OCI-M2 (cell line): Measurements from ENCODE around the gene HYKK.
"Not testable (repeated sequence)": the region's sequence is repeated elsewhere in the genome, so short reads cannot be mapped to it uniquely, and the experiment has no call there.

Source experiments
- DNase-seq: peaks from one replicate; lab custom pipeline; 2025; ENCODE audit not compliant: unreplicated experiment; lab: John Stamatoyannopoulos, UW

The HYKK gene

DNA sequence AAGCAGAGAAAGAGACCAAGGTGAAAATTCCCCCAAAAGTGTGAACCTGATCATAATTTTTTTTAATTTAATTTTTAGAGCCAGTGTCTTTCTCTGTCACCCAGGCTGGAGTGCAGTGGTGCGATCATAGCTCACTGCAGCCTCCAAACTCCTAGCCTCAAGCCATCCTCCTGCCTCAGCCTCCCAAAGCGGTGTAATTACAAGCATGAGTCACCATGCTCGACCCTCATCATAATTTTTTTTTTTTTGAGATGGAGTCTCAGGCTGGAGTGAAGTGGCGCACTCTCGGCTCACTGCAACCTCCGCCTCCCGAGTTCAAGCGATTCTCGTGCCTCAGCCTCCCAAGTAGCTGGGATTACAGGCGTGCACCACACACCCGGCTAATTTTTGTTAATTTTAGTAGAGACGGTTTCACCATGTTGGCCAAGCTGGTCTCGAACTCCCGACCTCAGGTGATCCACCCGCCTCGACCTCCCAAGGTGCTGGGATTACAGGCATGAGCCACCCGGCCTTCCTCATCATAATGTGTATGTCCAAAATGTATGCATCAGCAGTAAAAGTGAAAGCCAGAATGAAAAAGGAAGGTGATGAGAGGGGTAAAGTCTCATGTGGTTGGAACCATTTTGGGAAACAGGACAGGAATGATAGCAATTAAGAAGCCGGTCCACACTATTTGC lies 32.2 kb downstream of the HYKK start:
- DNase-seq, result not testable (repeated sequence)

GRCh38 chr15:78540141-78540870 lies 32.9 kb downstream of the HYKK start, which contains the start of gene PSMA4:
Gene PSMA4, plus strand, starts transcription at chr15:78540444. Its CDS starts 1,484 bp downstream, at chr15:78541928.
- peak; percentile 17 for DNase-seq

DNA sequence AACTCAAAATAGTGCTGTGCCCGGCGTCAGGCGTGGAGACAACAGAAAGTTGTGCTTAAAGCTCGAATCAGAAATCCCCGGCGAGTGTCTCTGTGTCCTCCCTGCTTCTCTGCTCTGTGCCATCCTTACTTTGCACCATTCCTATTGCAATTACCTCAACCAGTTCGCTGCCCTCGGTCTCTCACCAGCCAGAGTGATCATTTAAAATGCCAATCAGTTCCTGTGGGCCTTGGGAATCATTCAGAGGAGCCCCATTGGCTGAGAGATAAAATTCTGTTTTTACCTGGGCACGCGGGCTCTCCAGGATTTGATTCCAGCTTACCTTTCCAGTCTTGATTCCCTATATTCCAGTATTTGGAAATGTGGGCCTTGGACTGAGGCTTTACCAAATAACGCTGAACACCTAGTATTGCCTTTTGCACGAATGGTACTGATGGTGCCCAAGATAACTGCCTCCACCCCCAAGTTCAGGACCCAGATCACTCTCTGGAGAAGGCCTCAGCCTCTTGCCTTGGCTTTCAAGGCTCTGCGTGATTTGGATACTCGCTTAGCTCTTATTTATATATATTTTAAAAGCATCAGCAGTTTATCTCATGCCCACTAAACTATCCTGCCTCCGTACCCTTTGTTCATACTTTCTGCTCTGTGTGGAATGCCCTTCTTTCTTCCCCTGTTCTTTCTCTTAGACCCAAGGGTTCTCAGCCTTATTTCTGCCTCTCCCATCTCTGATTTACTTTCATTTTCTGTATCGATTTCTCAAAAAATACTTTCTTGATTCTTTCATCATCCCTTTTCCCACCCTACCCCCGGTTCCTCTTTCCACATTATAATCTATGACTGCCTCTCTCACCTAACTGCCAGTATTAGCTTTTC lies 33.7 kb downstream of the HYKK start:
- DNase-seq, result no peak

GRCh38 chr15:78541744-78542034 lies 34.3 kb downstream of the HYKK start:
- DNase-seq, result no peak

- no peak for DNase-seq
Measured at GRCh38 chr15:78542647-78543046, 35.3 kb downstream of the HYKK start.

GRCh38 chr15:78550194-78550593 lies 42.8 kb downstream of the HYKK start:
- DNase-seq, result no peak

GRCh38 chr15:78550815-78551214 lies 43.4 kb downstream of the HYKK start:
- DNase-seq, result no peak

DNA sequence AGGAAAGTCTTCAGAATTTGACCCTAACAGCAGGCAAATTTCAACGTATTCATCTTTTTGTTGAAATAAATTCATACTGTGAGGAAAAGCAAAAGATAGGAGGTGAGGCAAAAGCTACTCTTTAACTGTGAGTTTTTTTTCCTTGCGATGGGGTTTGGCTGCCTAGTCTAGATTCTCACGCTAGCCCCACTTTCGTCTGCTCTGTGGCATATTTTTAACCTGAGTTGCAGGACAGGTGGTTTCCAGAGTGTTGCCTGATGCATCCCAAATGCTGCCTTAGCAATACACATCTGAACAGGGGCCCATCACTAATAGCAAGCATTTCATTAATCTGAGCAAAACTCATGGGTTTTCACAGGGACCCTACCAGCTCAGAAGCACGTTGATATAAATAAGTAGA lies 44.5 kb downstream of the HYKK start:
- no peak for DNase-seq

DNA sequence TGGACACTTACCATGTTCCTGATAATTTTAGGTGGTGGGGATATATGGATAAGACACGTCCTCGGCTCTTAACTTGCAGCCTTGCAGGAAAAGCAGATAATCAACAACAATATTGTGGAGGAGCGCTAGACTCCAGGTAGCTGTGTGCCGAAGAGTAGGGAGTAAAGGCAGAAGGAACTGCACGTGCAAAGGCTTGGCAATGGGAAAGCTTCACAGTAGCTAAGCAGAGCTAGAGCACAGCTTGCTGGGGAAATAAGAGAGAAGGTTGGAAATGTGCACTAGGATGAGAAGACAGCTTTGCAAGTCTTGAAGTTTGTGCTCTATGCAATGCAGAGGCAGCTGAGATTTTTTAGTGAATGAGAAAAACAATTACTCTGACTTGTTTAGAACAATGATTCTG lies 45.2 kb downstream of the HYKK start:
- DNase-seq, result no peak

- not testable (repeated sequence) for DNase-seq
Measured at GRCh38 chr15:78560201-78560600, 52.8 kb downstream of the HYKK start.

DNA sequence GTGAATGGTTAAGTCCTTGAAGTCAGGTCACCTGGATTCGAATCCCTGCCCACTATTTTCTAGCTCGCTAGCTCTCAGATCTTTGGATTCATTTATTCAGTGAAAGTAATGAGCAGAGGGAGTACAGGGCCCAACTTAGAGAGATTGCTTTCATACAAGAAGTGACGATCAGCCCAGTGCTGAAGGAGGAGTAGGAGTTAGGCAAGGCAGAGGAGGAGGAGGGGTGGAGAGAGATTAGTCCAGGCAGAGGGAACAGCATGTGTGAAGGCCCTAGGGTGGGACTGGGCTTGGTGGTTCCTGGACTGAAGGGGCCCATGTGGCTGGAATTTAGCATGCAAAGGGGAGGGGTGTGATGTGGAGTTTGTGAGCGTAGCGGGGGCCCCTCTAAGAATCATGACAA lies 54.1 kb downstream of the HYKK start:
- DNase-seq, result no peak

GRCh38 chr15:78563092-78563491 lies 55.7 kb downstream of the HYKK start:
- DNase-seq, result no peak

GRCh38 chr15:78564743-78565096 lies 57.3 kb downstream of the HYKK start:
- no peak for DNase-seq

DNA sequence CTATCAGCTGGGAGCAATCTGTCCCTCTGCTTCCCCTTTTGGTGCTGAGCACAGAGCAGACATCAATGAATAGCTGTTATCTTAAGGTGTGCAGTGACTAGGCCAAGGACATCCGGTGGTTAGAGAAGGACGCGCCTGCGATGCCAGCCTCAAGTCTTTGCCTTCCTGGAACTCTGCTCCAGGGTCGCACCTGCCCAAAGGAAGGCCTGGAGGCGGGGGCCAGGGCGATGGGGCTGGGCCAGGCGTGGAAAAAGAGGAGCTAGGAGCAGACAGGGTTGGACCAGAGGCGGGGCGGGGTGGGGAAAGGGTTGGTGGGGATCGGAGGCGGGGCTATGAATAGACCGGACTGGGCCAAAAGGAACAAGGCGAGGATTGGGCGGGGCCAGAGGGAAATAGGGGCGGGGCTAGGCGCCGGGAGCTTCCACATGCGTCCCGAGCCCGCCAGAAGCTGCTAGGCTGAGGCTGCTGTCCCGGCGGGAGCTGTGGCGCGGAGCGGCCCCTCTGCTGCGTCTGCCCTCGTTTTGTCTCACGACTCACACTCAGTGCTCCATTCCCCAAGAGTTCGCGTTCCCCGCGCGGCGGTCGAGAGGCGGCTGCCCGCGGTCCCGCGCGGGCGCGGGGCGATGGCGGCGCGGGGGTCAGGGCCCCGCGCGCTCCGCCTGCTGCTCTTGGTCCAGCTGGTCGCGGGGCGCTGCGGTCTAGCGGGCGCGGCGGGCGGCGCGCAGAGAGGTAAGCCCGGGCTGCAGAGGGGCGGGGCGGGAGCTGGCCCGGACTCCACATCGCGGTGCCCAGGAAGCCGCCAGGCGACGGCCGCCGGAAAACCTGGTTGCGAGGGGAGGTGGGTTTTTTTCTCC lies 57.9 kb downstream of the HYKK start, which contains the start of gene CHRNA5:
Gene CHRNA5, plus strand, starts transcription at position 424 of the 854 bp plus-strand sequence. Its CDS starts 200 bp downstream, at position 624.
- peak; percentile 63 for DNase-seq

GRCh38 chr15:78565951-78566774 lies 58.8 kb downstream of the HYKK start:
- DNase-seq, result no peak

DNA sequence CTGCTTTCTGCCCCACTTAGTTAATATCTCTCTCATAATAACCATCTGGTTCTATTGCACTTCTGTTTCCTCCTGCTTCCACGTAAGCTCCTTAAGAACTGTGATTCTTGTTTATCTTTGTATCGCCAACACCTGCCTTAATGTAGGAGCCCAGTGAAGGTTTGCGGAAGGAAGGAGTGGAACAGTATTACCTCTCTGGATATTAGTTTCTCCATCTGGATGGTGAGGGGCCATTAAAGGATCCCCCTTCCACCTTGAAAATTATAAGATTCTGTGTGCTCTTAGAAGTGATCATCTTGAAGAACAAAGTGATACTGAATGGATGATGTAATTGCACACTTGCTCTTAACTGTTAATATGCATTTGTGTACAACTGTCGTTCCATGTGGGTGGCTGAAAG lies 60.2 kb downstream of the HYKK start:
- no peak for DNase-seq

GRCh38 chr15:78570710-78571109 lies 63.3 kb downstream of the HYKK start:
- no peak for DNase-seq

GRCh38 chr15:78571382-78571781 lies 64.0 kb downstream of the HYKK start:
- DNase-seq, result no peak

GRCh38 chr15:78573416-78573815 lies 66.0 kb downstream of the HYKK start:
- DNase-seq, result no peak

GRCh38 chr15:78574944-78575343 lies 67.6 kb downstream of the HYKK start:
- no peak for DNase-seq
